H1 (cell line): ENCODE results near the gene SCNN1B. TPM values are rescaled to one million over a fixed set of nuclear protein-coding genes. Genes with fewer than 3 reads are reported as not detected.

ENCODE experiments used
- CTCF ChIA-PET: fragments of 300-600 bp; sonication (Branson Sonifier 250); formaldehyde crosslinking; loops from one replicate; lab custom pipeline; 2021; ENCODE audit not compliant: partially characterized antibody; lab: Charles Lee
- POLR2A ChIA-PET: fragments of 300-600 bp; sonication (Branson Sonifier 250); formaldehyde crosslinking; loops from one replicate; lab custom pipeline; 2021; ENCODE audit warnings: inconsistent platforms; ENCODE audit not compliant: partially characterized antibody; lab: Charles Lee
- DNase-seq, 2 experiments: peaks; one replicate each; pipeline versions ENCODE4 v3.0.0 to v3.0.0-alpha.2; 2010 to 2022; ENCODE audit warnings: low spot score in 2 of 2, low read depth in 1 of 2, mixed read lengths in 1 of 2
- FAIRE-seq: peaks from 2 replicates; lab custom pipeline; 2011; peaks lifted over from hg19 to GRCh38; lab: Jason Lieb, UNC
- H2AFZ ChIP-seq: 2 replicates; pipeline ENCODE4 v1.8.1; 2012; ENCODE audit warnings: low read length, inconsistent platforms
- H2AK5ac ChIP-seq: 2 replicates; pipeline ENCODE4 v1.6.1; 2013; ENCODE audit warnings: low read depth, low read length
- H2BK120ac ChIP-seq: replicated peaks from 2 replicates; pipeline ENCODE3; 2013; ENCODE audit warnings: low read depth, low read length, inconsistent platforms
- H2BK12ac ChIP-seq: 2 replicates; pipeline ENCODE4 v1.6.1; 2013; ENCODE audit warnings: low read depth, low read length
- H2BK15ac ChIP-seq: 2 replicates; pipeline ENCODE4 v1.6.1; 2013; ENCODE audit warnings: low read length
- H2BK20ac ChIP-seq: 2 replicates; pipeline ENCODE4 v1.6.1; 2013; ENCODE audit warnings: low read length
- H2BK5ac ChIP-seq: 2 replicates; pipeline ENCODE4 v1.6.1; 2013; ENCODE audit warnings: low read depth, low read length
- H3K14ac ChIP-seq: 2 replicates; pipeline ENCODE4 v1.6.1; 2013; ENCODE audit warnings: inconsistent platforms; ENCODE audit not compliant: insufficient read length
- H3K18ac ChIP-seq: 2 replicates; pipeline ENCODE4 v1.6.1; 2013; ENCODE audit warnings: low read length; ENCODE audit errors: extremely low read depth
- H3K23ac ChIP-seq: 2 replicates; pipeline ENCODE4 v1.6.1; 2013; ENCODE audit warnings: inconsistent platforms; ENCODE audit not compliant: insufficient read length
- H3K23me2 ChIP-seq: 2 replicates; pipeline ENCODE4 v1.6.1; 2013; ENCODE audit warnings: low read depth, low read length
- H3K27ac ChIP-seq: 2 replicates; pipeline ENCODE4 v1.6.1; 2011; ENCODE audit warnings: low read depth, low read length, inconsistent platforms
- H3K27me3 ChIP-seq, 4 experiments: replicated peaks in 1 of 4; 1 replicate in 1 of 4; 2 replicates in 3 of 4; pipeline versions ENCODE4 v1.6.1 to v1.8.1; 2011 to 2013; ENCODE audit warnings: low read length in 3 of 4, mild to moderate bottlenecking in 3 of 4, inconsistent platforms in 2 of 4, mixed read lengths in 2 of 4, moderate library complexity in 1 of 4; ENCODE audit not compliant: control insufficient read depth in 3 of 4, insufficient read depth in 3 of 4; ENCODE audit errors: extremely low read depth in 1 of 4
- H3K36me3 ChIP-seq, 4 experiments: 2 replicates each; pipeline versions ENCODE4 v1.6.1 to v1.8.1; 2011 to 2013; ENCODE audit warnings: mild to moderate bottlenecking in 4 of 4, low read length in 3 of 4, moderate library complexity in 2 of 4, control low read depth in 1 of 4, inconsistent platforms in 1 of 4; ENCODE audit not compliant: insufficient read depth in 4 of 4, control insufficient read depth in 2 of 4
- H3K4ac ChIP-seq: replicated peaks from 2 replicates; pipeline ENCODE3; 2013; ENCODE audit warnings: low read length, low read depth, mixed read lengths, inconsistent platforms; ENCODE audit not compliant: insufficient read length
- H3K4me1 ChIP-seq, 4 experiments: replicated peaks in 1 of 4; 1 replicate in 1 of 4; 2 replicates in 3 of 4; pipeline versions ENCODE4 v1.6.1 to v1.8.1; 2011 to 2013; ENCODE audit warnings: low read length in 3 of 4, inconsistent platforms in 2 of 4, mixed read lengths in 1 of 4; ENCODE audit not compliant: insufficient read depth in 4 of 4, control insufficient read depth in 3 of 4
- H3K4me2 ChIP-seq, 2 experiments: 2 replicates each; pipeline versions ENCODE4 v1.6.1 to v1.8.1; 2011 to 2013; ENCODE audit warnings: low read depth in 2 of 2, low read length in 2 of 2, control low read depth in 1 of 2, inconsistent platforms in 1 of 2, mild to moderate bottlenecking in 1 of 2; ENCODE audit not compliant: insufficient read depth in 1 of 2
- H3K4me3 ChIP-seq, 4 experiments: fragments of 200-600, 300-600 bp in 1 of 4; sonication (generic), shearing (Covaris generic), sonication (Bioruptor Twin) in 1 of 4; 2 replicates each; pipeline versions ENCODE4 v1.5.1 to v1.8.1; 2011 to 2016; ENCODE audit warnings: low read length in 4 of 4, low read depth in 3 of 4, control low read depth in 2 of 4, inconsistent platforms in 2 of 4, mild to moderate bottlenecking in 2 of 4, mixed read lengths in 1 of 4, moderate library complexity in 1 of 4; ENCODE audit not compliant: insufficient read depth in 2 of 4; ENCODE audit errors: extremely low read depth in 1 of 4
- H3K56ac ChIP-seq: replicated peaks from 2 replicates; pipeline ENCODE3; 2013; ENCODE audit warnings: low read depth, mild to moderate bottlenecking, mixed read lengths, low read length, inconsistent platforms; ENCODE audit not compliant: insufficient read length
- H3K79me1 ChIP-seq: 2 replicates; pipeline ENCODE4 v1.6.1; 2013; ENCODE audit warnings: low read depth, low read length, control low read depth
- H3K79me2 ChIP-seq, 2 experiments: 2 replicates each; pipeline versions ENCODE4 v1.6.1 to v1.8.1; 2012 to 2013; ENCODE audit warnings: low read length in 2 of 2, mild to moderate bottlenecking in 2 of 2, inconsistent platforms in 1 of 2; ENCODE audit not compliant: insufficient read depth in 2 of 2, control insufficient read depth in 1 of 2
- H3K9ac ChIP-seq, 4 experiments: replicated peaks in 1 of 4; 1 replicate in 1 of 4; 2 replicates in 3 of 4; pipeline versions ENCODE4 v1.6.1 to v1.8.1; 2011 to 2013; ENCODE audit warnings: low read depth in 3 of 4, low read length in 3 of 4, control low read depth in 2 of 4, mild to moderate bottlenecking in 2 of 4, moderate library complexity in 2 of 4, inconsistent platforms in 1 of 4; ENCODE audit errors: extremely low read depth in 1 of 4
- H3K9me3 ChIP-seq, 2 experiments: 2 replicates each; pipeline versions ENCODE4 v1.6.1 to v1.8.1; 2012 to 2013; ENCODE audit warnings: mild to moderate bottlenecking in 2 of 2, moderate library complexity in 2 of 2, control low read depth in 1 of 2, inconsistent platforms in 1 of 2, low read depth in 1 of 2, low read length in 1 of 2, mixed read lengths in 1 of 2; ENCODE audit not compliant: insufficient read depth in 2 of 2
- H4K20me1 ChIP-seq, 2 experiments: replicated peaks in 1 of 2; 2 replicates each; pipeline versions ENCODE3 to v1.8.1; 2011 to 2013; ENCODE audit warnings: inconsistent platforms in 2 of 2, low read length in 2 of 2, mild to moderate bottlenecking in 1 of 2; ENCODE audit not compliant: insufficient read depth in 2 of 2, control insufficient read depth in 1 of 2
- H4K5ac ChIP-seq: 2 replicates; pipeline ENCODE4 v1.6.1; 2013; ENCODE audit warnings: low read length, low read depth, mixed read lengths, inconsistent platforms; ENCODE audit not compliant: insufficient read length
- H4K8ac ChIP-seq: 2 replicates; pipeline ENCODE4 v1.8.0; 2013; ENCODE audit warnings: mild to moderate bottlenecking, moderate library complexity, low read length, inconsistent platforms; ENCODE audit not compliant: insufficient read depth; ENCODE audit errors: extremely low read depth
- H4K91ac ChIP-seq: replicated peaks from 2 replicates; pipeline ENCODE3; 2013; ENCODE audit warnings: low read length, mixed read lengths, inconsistent platforms; ENCODE audit not compliant: insufficient read length
- ATF2 ChIP-seq: IDR thresholded peaks from 2 replicates; pipeline ENCODE4 v1.6.1; 2012; ENCODE audit warnings: low read length, inconsistent platforms
- BCL11A ChIP-seq, 2 experiments: IDR thresholded peaks; one replicate each; pipeline ENCODE4 v1.6.1; 2011; ENCODE audit warnings: low read depth in 2 of 2, low read length in 2 of 2, mild to moderate bottlenecking in 2 of 2
- BRCA1 ChIP-seq: IDR thresholded peaks from 2 replicates; pipeline ENCODE4 v1.6.1; 2012; ENCODE audit warnings: low read depth, low read length, improper control_type of control experiment
- CHD2 ChIP-seq: IDR thresholded peaks from 2 replicates; pipeline ENCODE4 v1.6.1; 2012; ENCODE audit warnings: low read length, improper control_type of control experiment
- CTBP2 ChIP-seq: IDR thresholded peaks from 2 replicates; pipeline ENCODE4 v1.7.0; 2011; ENCODE audit warnings: borderline replicate concordance, mild to moderate bottlenecking, moderate library complexity, mixed read lengths, low read length; ENCODE audit not compliant: insufficient read depth, insufficient read length
- KDM1A ChIP-seq: fragments of 200-600, 300-600 bp; sonication (generic); IDR thresholded peaks from 2 replicates; pipeline ENCODE4 v1.7.1; 2016; ENCODE audit warnings: mild to moderate bottlenecking, low read length, borderline replicate concordance
- KDM5A ChIP-seq: fragments of 200-600 bp; IDR thresholded peaks from 2 replicates; pipeline ENCODE4 v1.7.1; 2012; ENCODE audit warnings: mild to moderate bottlenecking, low read length, inconsistent platforms, mixed read lengths
- RAD21 ChIP-seq, 2 experiments: IDR thresholded peaks in 1 of 2; conservative IDR thresholded peaks in 1 of 2; 2 replicates each; pipeline ENCODE4 v1.6.1; 2011; ENCODE audit warnings: low read depth in 2 of 2, low read length in 2 of 2, improper control_type of control experiment in 1 of 2, inconsistent platforms in 1 of 2, mild to moderate bottlenecking in 1 of 2, moderate library complexity in 1 of 2
- RXRA ChIP-seq: IDR thresholded peaks from 2 replicates; pipeline ENCODE4 v1.6.1; 2011; ENCODE audit warnings: low read depth, mild to moderate bottlenecking, low read length, moderate library complexity; ENCODE audit not compliant: insufficient read depth
- YY1 ChIP-seq: IDR thresholded peaks from 2 replicates; pipeline ENCODE4 v1.6.1; 2011; ENCODE audit warnings: low read depth, mild to moderate bottlenecking, low read length
- ZNF274 ChIP-seq: IDR thresholded peaks from 2 replicates; pipeline ENCODE4 v1.7.0; 2012; ENCODE audit warnings: low read length, borderline replicate concordance; ENCODE audit errors: extremely low read depth
- WGBS, 2 experiments: shearing (Covaris generic) in 1 of 2; methylation state at CpG; one replicate each; pipeline versions ENCODE4 v1.1.6 to v1.1.7; 2013 to 2015; ENCODE audit warnings: low lambda C conversion rate in 2 of 2, mixed read lengths in 2 of 2, inconsistent platforms in 1 of 2, low coverage in 1 of 2, missing lambda C conversion rate in 1 of 2; ENCODE audit not compliant: insufficient replicate concordance in 2 of 2, insufficient coverage in 1 of 2, insufficient read length in 1 of 2; ENCODE audit errors: extremely low coverage in 1 of 2, missing lambda C conversion rate in 1 of 2; 5-methylcytosine and 5-hydroxymethylcytosine counted together
- polyA plus RNA-seq, 7 experiments: library from polyadenylated mRNA; depleted of rRNA in 3 of 7; stranded (reverse) in 5 of 7; unstranded in 2 of 7; fragments of >200 nt in 5 of 7; fragments of 200-250 nt in 2 of 7; gene quantifications; 1 replicate in 5 of 7; 2 replicates in 1 of 7; 4 replicates in 1 of 7; pipeline versions ENCODE4 v1.2.1 to v1.2.3, GENCODE V29; 2011 to 2013; ENCODE audit warnings: missing spikeins in 2 of 7, mixed read lengths in 2 of 7
- total RNA-seq: library from RNA; stranded (reverse); fragmentation: NEBNext Ultra II Directional; extraction: Animal tissue kit (Norgen Biotek cat#: 25700); gene quantifications from 2 replicates; pipeline ENCODE4 v1.2.1, GENCODE V29; 2021

Gene SCNN1B
- total and polyA plus RNA-seq, 2 of the 8 experiments (the other 6 are each of a cell fraction or from before 2014, with no cell fraction given), result 0.20 to 0.95 TPM

- Histone ChIP-seq H3K27me3 (no peaks in the 10 kb centered on the region), H3K79me2 (no peaks in the 10 kb centered on the region), H4K8ac (0 out of 2 replicates have a peak overlapping the region, but pooled peaks have one; percentile 35), H3K4me2 (no peak overlapping the region), H2BK120ac (no peak overlapping the region), H3K4me1 (peaks cover 0 to 4% (median 1%) of the 10 kb centered on the region in 4 experiments; a peak in 2 of 7 replicates), H3K9ac (no peak overlapping the region), H4K5ac (no peak overlapping the region), H2BK15ac (no peak overlapping the region), H3K36me3 (no peaks in the 10 kb centered on the region), H4K91ac (no peak overlapping the region), H3K9me3 (no peaks in the 10 kb centered on the region), H3K14ac (no peak overlapping the region), H2BK12ac (no peak overlapping the region), H3K56ac (no peak overlapping the region), H3K4me3 (no peak overlapping the region), H3K18ac (no peak overlapping the region), H3K79me1 (no peaks in the 10 kb centered on the region), H3K23ac (no peak overlapping the region), H2AK5ac (no peak overlapping the region), H2AFZ (no peak overlapping the region), H4K20me1 (peaks cover 0 to 1% of the 10 kb centered on the region in 2 experiments), H2BK5ac (0 out of 2 replicates have a peak overlapping the region, but pooled peaks have one; percentile 40), H3K27ac (no peak overlapping the region), H2BK20ac (no peak overlapping the region), H3K23me2 (no peaks in the 10 kb centered on the region; the same call in 1 of the 2 replicates), H3K4ac (no peak overlapping the region)
- ChIA-PET POLR2A (interaction anchor here (1.3 to 2.1 kb wide), 2 partner anchors 10 kb away, joined by 4 to 6 read pairs; no protein-coding TSS in a partner anchor), CTCF (interaction anchor here (0.6 to 2.0 kb wide), 7 partner anchors 7 to 222 kb away, joined by 3 to 8 read pairs (median 3); no protein-coding TSS in a partner anchor)
- no peak for DNase-seq
- FAIRE-seq, result no peak
- 94% methylated on average over 7 of the region's 7 CpGs; no CpG with 5 or more reads in 1 of the 2 experiments for WGBS, 2 experiments
- TF ChIP-seq CTBP2, result no peak
- no peak for TF ChIP-seq KDM5A
- TF ChIP-seq RXRA, result no peak
- TF ChIP-seq BRCA1, result no peak
- TF ChIP-seq ZNF274, result no peak
- no peak for TF ChIP-seq CHD2
- no peak for TF ChIP-seq KDM1A
- TF ChIP-seq RAD21 (IDR thresholded peaks at IDR 0.05 in 1 of 2, conservative IDR thresholded peaks at IDR 0.05 in 1 of 2; ENCODE audit: low read depth in 2 of 2, low read length in 2 of 2), result no peak
- TF ChIP-seq BCL11A (IDR thresholded peaks at IDR 0.05; ENCODE audit: low read depth in 2 of 2, low read length in 2 of 2), result no peak
- no peak for TF ChIP-seq YY1
- TF ChIP-seq ATF2, result no peak
Observed at GRCh38 chr16:23375643-23376042, 73.5 kb downstream of the SCNN1B start.
